ENCODE data around the gene TNFRSF19.
"Not testable (repeated sequence)": the region's sequence is repeated elsewhere in the genome, so short reads cannot be mapped to it uniquely, and the experiment has no call there.

TNFRSF19 gene

DNA sequence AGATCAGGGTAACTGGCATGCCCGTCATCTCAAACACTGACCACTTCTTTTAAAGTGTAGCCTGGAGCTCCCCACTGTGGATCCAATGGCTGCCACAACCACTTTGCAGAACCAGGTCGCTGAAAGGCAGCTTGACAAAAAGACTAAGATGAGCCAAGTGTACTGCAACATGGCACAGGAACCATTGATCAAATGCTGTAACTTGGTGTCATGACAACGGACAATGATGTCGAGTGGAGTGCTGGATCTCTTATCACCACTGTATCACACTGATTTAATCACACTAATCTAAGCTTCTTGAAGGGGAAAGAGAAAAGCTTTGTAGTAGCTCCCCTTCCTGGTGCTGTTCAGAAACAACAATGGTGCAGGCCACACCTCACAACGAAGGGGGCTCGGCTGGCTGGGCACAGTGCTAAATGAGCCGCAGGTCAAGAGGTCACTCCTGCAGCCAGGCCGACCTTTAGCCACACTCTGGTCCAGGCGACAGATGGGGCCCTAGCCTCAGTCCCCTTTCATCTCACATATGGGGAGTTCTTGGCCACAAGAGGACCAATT, 2.2 kb upstream of the TNFRSF19 start:
- DNase-seq (ENCODE audit: low read depth in 2 of 2), result no peak

- DNase-seq (ENCODE audit: low read depth in 2 of 2), result no peak
Measured at GRCh38 chr13:23570921-23571315, 706 bp downstream of the TNFRSF19 start.

DNA sequence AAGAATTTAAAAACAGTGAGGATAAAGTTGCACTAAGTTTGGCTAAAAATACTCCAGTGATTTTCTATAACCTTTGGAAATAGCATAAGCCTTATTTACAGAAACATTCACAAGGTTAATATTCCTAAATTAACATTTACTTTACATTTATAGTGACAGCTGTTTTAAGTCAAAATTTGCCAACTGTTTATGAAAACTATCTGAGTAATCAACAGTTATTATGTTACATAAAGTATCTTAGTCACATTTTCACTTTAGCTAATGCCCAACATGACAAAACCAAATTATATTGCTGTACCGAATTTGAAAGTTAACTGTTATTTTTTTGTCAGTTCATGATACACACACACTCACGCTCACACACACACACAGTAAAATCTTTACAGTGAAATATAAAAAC, 1.2 kb downstream of the TNFRSF19 start:
- DNase-seq (ENCODE audit: low read depth in 2 of 2), result no peak

DNA sequence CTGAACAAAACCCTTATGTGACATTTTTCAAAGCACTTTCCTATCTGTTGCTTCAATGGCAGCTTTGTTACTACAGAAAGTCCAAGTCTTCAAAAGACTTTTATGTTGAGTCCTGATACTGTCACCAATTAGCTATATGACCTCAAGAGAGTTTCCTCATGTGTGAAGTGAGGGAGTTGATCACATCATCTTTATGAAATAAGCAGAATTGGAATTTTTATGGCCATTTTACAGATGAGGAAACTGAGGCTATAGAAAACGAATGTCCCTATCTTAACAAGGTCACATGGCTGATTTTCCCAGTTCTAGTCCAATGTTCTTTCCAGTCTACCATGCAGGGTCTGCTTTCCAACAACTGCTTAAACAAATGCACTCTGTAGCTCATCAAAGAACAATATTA, 2.6 kb downstream of the TNFRSF19 start:
- DNase-seq (ENCODE audit: low read depth in 2 of 2), result no peak

- no peak for DNase-seq (ENCODE audit: low read depth in 2 of 2)
Measured at GRCh38 chr13:23574421-23575145, 4.4 kb downstream of the TNFRSF19 start.

DNA sequence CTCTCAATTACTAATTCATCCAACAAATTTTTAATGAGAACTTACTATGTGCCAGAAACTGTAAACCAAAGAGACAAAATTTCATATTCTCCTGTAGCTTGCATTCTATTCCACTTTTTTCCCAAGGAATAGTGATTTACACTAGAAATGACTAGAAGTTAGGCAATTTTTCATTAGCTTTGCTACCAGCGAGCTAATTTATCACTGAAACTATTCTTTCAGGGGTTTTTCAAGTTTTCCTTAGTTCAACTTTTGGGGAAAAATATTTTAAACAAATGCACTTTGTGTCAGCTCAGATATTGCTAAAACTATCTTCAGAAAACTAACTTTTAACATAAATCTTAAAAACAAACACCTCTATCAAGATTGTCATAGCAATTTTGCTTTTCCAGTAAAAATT, 5.4 kb downstream of the TNFRSF19 start:
- no peak for DNase-seq (ENCODE audit: low read depth in 2 of 2)

DNA sequence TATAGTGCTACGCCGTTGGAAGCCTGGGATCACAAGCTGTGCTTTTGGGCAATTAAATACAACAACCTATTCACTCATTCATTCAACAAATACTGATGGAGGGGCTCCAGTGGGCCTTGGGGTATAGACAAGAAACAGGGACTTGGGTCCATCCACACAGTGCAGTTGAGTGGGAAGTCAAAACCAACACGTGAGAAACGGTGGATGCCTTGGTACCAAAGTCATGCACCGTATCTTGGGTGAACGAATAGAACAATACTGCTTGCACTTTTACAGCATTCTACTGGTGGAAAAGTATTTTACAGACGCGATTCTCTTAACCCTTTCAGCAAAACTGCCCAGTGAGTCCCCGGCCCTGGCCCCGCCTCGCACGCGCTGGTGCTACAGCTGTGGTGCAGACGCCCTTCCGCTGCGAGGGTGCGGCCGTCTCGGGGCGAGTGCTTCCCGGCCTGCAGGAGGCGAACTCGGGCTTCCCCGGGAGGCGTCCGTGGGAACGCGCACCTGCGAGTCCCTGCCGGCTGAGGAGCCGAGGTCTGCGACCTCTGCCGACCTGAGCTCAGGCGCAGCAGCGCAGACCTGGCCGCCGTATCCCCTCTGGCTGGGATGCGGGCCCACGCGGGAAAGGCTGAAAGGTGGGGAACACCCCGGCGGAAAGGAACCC, 8.3 kb downstream of the TNFRSF19 start:
- peak in 1 of 2 donors; percentile 29 for DNase-seq (ENCODE audit: low read depth in 2 of 2)

DNA sequence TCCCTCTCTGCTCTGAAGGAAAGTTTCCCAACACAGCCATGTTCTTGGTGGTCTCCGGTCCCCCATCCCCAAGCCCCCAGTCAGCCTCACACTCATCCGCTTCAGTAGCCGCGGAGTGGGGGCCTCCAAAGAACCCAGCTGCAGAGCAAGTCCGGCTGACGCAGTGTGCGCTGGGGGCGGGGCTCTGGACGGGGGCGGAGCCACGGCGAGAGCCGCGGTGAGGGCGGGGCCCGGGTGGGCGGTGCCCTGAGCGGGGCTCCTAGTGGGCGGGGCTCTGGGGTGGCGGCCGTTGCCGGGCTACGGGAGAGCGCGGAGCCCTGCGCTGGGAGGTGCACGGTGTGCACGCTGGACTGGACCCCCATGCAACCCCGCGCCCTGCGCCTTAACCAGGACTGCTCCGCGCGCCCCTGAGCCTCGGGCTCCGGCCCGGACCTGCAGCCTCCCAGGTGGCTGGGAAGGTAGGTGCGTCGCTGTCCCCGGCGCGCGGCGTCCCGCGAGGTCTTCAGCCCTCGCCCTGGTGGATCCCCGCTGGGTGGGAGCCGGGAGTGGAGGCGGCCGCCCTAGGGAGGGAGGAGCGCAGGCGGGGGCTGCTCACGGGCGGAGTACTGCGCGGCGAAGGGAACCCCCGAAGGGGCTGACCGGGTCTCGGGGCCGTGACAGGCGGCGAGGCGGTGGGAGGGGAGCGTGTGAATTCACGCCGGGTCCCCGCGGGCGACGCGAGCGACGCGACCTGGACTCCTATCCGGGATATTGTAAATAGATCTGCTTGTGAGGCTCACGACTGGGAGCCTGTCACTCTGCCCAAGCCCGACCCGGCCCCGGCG, 9.1 kb downstream of the TNFRSF19 start:
- peak; percentile 83 to 89 for DNase-seq (ENCODE audit: low read depth in 2 of 2)

- DNase-seq (ENCODE audit: low read depth in 2 of 2), result no peak
Measured at GRCh38 chr13:23579896-23580683, 9.9 kb downstream of the TNFRSF19 start.

GRCh38 chr13:23580684-23581060, 10.5 kb downstream of the TNFRSF19 start:
- no peak for DNase-seq (ENCODE audit: low read depth in 2 of 2)

DNA sequence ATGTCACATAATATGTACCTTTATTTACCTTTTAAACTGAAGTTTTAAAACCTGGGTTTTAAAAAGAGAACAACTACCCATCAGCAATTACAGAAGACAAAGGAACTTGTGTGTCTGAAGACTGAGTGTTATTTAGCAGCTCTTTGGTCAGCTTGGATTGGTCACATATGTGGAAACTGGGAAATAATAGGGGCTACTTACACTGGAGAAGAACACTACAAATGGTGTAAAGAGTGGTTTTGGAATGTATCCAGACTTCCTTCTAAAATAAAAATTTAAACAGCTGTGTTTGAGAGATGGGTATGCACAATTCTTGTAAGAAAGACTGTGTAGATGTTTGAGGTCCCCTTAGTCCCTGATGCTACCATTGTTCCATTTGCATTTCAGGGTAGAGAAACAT, 13.3 kb downstream of the TNFRSF19 start:
- DNase-seq (ENCODE audit: low read depth in 2 of 2), result no peak

GRCh38 chr13:23584275-23584674, 14.1 kb downstream of the TNFRSF19 start:
- DNase-seq (ENCODE audit: low read depth in 2 of 2), result no peak

DNA sequence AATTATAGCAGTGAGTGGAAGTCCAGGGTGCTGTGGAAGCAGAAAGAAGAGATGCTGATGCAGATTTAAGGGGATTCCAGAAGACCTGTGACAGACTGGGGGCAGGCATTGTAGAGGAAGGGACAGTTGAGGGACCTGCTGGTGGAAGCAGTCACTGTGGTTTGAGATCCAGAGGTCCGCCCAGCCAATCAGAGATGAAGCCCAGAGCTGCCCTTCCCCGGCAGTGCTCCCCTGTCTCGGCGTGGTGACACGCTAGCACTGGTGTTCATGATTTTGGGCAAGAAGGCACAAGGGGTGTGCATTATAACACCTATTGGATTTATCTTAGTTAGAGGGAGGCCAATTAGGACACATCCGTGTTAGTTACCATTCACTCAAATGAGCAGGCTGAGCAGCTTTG, 16.1 kb downstream of the TNFRSF19 start:
- DNase-seq (ENCODE audit: low read depth in 2 of 2), result no peak

GRCh38 chr13:23588666-23589065, 18.5 kb downstream of the TNFRSF19 start:
- DNase-seq (ENCODE audit: low read depth in 2 of 2), result no peak

DNA sequence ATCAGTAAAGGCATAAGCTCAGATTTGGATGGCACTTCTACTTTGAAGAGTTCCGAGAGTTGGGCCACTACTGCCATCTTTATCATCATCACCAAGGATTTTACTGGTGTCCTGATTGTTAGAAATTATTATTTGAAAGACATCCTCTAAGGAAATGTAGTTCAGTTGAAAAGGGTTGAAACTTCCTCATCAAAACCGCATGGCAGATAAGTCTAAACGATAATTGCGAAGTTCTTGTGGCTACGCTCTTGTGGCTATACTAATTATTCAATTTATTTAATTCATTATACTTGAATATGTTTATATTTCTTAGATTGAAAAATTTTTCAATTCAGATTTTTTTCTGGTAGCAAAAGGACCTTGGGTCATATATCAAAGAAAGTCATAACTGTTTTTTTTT, 22.4 kb downstream of the TNFRSF19 start:
- no peak for DNase-seq (ENCODE audit: low read depth in 2 of 2)

DNA sequence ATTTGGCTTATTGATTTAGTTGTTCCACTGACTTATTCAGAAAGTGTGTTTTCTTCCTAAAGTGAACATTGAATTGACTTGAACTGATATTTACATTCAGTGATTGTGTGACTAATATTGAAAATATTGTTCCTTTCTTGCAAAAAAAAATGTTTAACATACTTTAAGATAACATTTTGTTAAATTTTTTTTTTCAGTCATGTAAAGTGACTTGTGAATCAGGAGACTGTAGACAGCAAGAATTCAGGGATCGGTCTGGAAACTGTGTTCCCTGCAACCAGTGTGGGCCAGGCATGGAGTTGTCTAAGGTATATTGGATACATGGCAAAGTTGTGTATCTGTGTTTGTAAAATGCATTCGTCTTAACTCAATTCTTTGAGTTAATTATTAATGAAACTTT, 22.9 kb downstream of the TNFRSF19 start:
- DNase-seq (ENCODE audit: low read depth in 2 of 2), result no peak

GRCh38 chr13:23594290-23594689, 24.1 kb downstream of the TNFRSF19 start:
- DNase-seq (ENCODE audit: low read depth in 2 of 2), result not testable (repeated sequence)

DNA sequence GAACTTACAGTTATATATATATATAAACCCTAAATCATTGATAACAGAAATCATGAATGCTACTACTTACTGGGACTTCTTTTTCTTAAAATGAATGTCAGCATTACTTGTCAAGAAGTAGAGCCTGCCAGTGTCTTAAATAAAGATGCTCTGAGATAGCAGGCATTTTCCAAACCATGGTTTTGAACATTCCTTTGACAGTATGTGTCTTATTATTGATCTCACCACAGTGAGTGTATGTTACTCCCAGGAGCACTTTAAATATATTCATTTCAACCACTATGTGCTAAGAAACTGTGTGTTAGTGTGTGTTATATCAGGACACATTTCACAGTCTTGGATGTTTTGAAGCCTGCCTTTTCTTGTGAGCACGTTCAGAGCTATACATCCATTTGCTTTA, 28.2 kb downstream of the TNFRSF19 start:
- DNase-seq (ENCODE audit: low read depth in 2 of 2), result no peak

- DNase-seq (ENCODE audit: low read depth in 2 of 2), result no peak
Measured at GRCh38 chr13:23599083-23599925, 29.1 kb downstream of the TNFRSF19 start.

GRCh38 chr13:23600100-23600499, 29.9 kb downstream of the TNFRSF19 start:
- no peak for DNase-seq (ENCODE audit: low read depth in 2 of 2)

GRCh38 chr13:23600534-23600933, 30.3 kb downstream of the TNFRSF19 start:
- no peak for DNase-seq (ENCODE audit: low read depth in 2 of 2)
